AG04449 (cell line): Measurements from ENCODE around the gene CHN2.

ENCODE experiments used
- CTCF ChIA-PET: fragments of 350-600 bp; formaldehyde crosslinking; extraction: SDS; loops from one replicate; lab custom pipeline; 2021; ENCODE audit warnings: antibody characterized with exemption; lab: Yijun Ruan, JAX
- POLR2A ChIA-PET: fragments of 400-600, 350-600 bp; formaldehyde crosslinking; extraction: SDS; loops from one replicate; lab custom pipeline; 2020; ENCODE audit warnings: antibody characterized with exemption, inconsistent platforms; lab: Yijun Ruan, JAX
- DNase-seq: peaks from one replicate; pipeline ENCODE4 v3.0.0-alpha.2; 2010; ENCODE audit warnings: low read depth, low spot score
- H3K4me3 ChIP-seq: 2 replicates; pipeline ENCODE4 v1.5.1; 2011; ENCODE audit warnings: low read depth, mild to moderate bottlenecking, control low read depth, low read length
- CTCF ChIP-seq: IDR thresholded peaks from one replicate; pipeline ENCODE4 v1.5.1; 2011; ENCODE audit warnings: mild to moderate bottlenecking, moderate library complexity, low read length, control low read depth, inconsistent platforms; ENCODE audit not compliant: insufficient read depth; ENCODE audit errors: missing control alignments

The CHN2 gene

GRCh38 chr7:29316926-29317325 is 122.4 kb downstream of the CHN2 start:
- TF ChIP-seq CTCF = no peak
- CTCF ChIA-PET = no interaction called here
- no peak overlapping the region for H3K4me3 ChIP-seq
- no peak for DNase-seq
- POLR2A ChIA-PET = no interaction called here

DNA sequence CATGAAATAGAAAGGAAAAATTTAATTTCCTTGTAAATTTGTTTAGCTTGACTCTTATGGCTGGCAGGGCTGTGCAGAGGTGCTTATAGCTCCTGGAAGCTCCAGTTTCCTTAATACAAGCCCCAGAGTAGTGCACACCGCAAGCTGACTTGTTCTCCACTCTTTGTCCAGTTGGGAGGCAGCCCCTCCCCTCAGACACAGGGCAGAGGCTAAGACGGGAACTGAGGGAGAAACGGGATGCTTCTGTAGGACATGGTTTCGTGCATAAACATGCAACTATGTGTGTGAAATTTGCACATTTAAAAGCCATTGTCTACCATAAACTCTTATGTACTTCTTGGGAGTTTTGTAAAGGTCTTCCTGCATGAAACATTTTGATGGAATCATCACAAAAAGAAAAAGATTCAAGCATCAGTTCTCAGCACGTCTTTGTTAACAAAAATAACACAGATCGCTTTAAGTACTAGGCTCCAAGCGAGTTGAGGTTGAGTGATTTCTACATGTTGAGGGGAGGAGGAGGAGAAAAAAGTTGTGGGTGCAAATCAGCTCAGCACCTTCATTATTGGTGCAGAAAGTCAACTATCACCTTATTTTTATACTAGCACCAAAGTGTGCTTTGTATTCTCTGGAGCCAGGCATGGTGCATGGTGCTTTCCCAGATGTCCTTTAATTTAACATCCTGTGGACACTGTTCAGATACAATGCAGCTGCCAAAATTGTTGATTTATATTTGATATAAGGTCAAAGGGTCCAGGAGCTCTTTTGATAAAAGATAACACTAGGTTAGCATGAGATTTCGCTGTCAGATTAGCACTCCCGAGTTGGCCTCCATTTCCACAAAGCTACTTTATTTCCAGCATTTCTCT is 124.5 kb downstream of the CHN2 start:
- TF ChIP-seq CTCF = no peak
- CTCF ChIA-PET = no interaction called here
- H3K4me3 ChIP-seq = no peak overlapping the region
- POLR2A ChIA-PET = no interaction called here
- no peak for DNase-seq

- POLR2A ChIA-PET = no interaction called here
- H3K4me3 ChIP-seq = no peak overlapping the region
- CTCF ChIA-PET = interaction anchor here (1.5 kb wide), 1 partner anchor 393 kb away, joined by 4 read pairs; no protein-coding TSS in a partner anchor
- no peak for DNase-seq
- no peak for TF ChIP-seq CTCF
These were observed 125.3 kb downstream of the CHN2 start for GRCh38 chr7:29319719-29320521.

GRCh38 chr7:29320577-29320976 is 126.0 kb downstream of the CHN2 start:
- no peak overlapping the region for H3K4me3 ChIP-seq
- TF ChIP-seq CTCF = no peak
- CTCF ChIA-PET = interaction anchor here (1.5 kb wide), 1 partner anchor 394 kb away, joined by 4 read pairs; no protein-coding TSS in a partner anchor
- no peak for DNase-seq
- POLR2A ChIA-PET = no interaction called here

GRCh38 chr7:29322023-29322712 is 127.6 kb downstream of the CHN2 start:
- CTCF ChIA-PET = no interaction called here
- DNase-seq = no peak
- POLR2A ChIA-PET = no interaction called here
- no peak overlapping the region for H3K4me3 ChIP-seq
- TF ChIP-seq CTCF = no peak
